SK-N-MC (cell line): ENCODE data around the gene GCK.

Experiments
- EZH2 ChIP-seq: fragments of 200-600 bp; sonication (generic); IDR thresholded peaks from one replicate; pipeline ENCODE4 v1.6.1; 2017; ENCODE audit warnings: antibody characterized with exemption
- FOXP2 ChIP-seq: optimal IDR thresholded peaks from 2 replicates; pipeline ENCODE3; 2011; ENCODE audit warnings: mild to moderate bottlenecking, moderate library complexity; ENCODE audit not compliant: insufficient read depth; ENCODE audit errors: extremely low read length, control extremely low read depth
- POLR2AphosphoS5 ChIP-seq: IDR thresholded peaks from 2 replicates; pipeline ENCODE4 v1.6.1; 2012; ENCODE audit warnings: mild to moderate bottlenecking, low read depth, low read length, borderline replicate concordance

GRCh38 chr7:44175730-44176129 lies 13.5 kb downstream of the GCK start:
- TF ChIP-seq POLR2AphosphoS5 (no peak), EZH2 (no peak), FOXP2 (no peak)
